Liver (tissue), 9 donors: Measurements from ENCODE around the gene CFHR2. TPM values are rescaled to one million over a fixed set of nuclear protein-coding genes. Genes with fewer than 3 reads are reported as not detected.
"Not testable (repeated sequence)": the region's sequence is repeated elsewhere in the genome, so short reads cannot be mapped to it uniquely, and the experiment has no call there.

Source experiments
- DNase-seq: peaks from one replicate; pipeline ENCODE4 v3.0.0-alpha.2; 2017; ENCODE audit warnings: low spot score
- H3K27ac ChIP-seq, 2 donors: one replicate each; pipeline ENCODE4 v1.7.0; 2013; ENCODE audit warnings: inconsistent platforms in 2 of 2, low read length in 2 of 2, control low read depth in 1 of 2, low read depth in 1 of 2, mild to moderate bottlenecking in 1 of 2
- H3K27me3 ChIP-seq, 4 donors: one replicate each; pipeline versions ENCODE4 v1.6.1 to v1.7.0; 2013; ENCODE audit warnings: low read length in 3 of 4, inconsistent platforms in 1 of 4, mild to moderate bottlenecking in 1 of 4, moderate library complexity in 1 of 4; ENCODE audit not compliant: control insufficient read depth in 4 of 4, insufficient read depth in 4 of 4
- H3K36me3 ChIP-seq, 4 donors: one replicate each; pipeline versions ENCODE4 v1.6.1 to v1.7.0; 2013; ENCODE audit warnings: low read length in 3 of 4, mild to moderate bottlenecking in 3 of 4, low read depth in 1 of 4, moderate library complexity in 1 of 4; ENCODE audit not compliant: control insufficient read depth in 4 of 4, insufficient read depth in 3 of 4
- H3K4me1 ChIP-seq, 4 donors: one replicate each; pipeline versions ENCODE4 v1.6.1 to v1.7.0; 2013; ENCODE audit warnings: low read length in 3 of 4, mild to moderate bottlenecking in 3 of 4, moderate library complexity in 1 of 4; ENCODE audit not compliant: control insufficient read depth in 4 of 4, insufficient read depth in 4 of 4
- H3K4me3 ChIP-seq, 3 donors: one replicate each; pipeline versions ENCODE4 v1.6.1 to v1.7.0; 2013; ENCODE audit warnings: low read length in 3 of 3, control low read depth in 1 of 3, low read depth in 1 of 3, mild to moderate bottlenecking in 1 of 3
- H3K9ac ChIP-seq, 2 donors: one replicate each; pipeline ENCODE4 v1.7.0; 2013; ENCODE audit warnings: low read length in 2 of 2, mild to moderate bottlenecking in 2 of 2, moderate library complexity in 2 of 2, control low read depth in 1 of 2, low read depth in 1 of 2
- H3K9me3 ChIP-seq, 4 donors: one replicate each; pipeline versions ENCODE4 v1.6.1 to v1.7.0; 2013; ENCODE audit warnings: low read length in 3 of 4; ENCODE audit not compliant: control insufficient read depth in 4 of 4
- EGR1 ChIP-seq, 2 donors: IDR thresholded peaks; 2 replicates each; pipeline ENCODE4 v1.6.1; 2016 to 2018; ENCODE audit warnings: antibody characterized with exemption in 2 of 2, low read depth in 2 of 2
- FOXA1 ChIP-seq: IDR thresholded peaks from 2 replicates; pipeline ENCODE4 v1.6.1; 2016; ENCODE audit warnings: antibody characterized with exemption
- FOXA2 ChIP-seq: IDR thresholded peaks from 2 replicates; pipeline ENCODE4 v1.6.1; 2016; ENCODE audit warnings: antibody characterized with exemption
- GABPA ChIP-seq, 2 donors: IDR thresholded peaks in 1 of 2; conservative IDR thresholded peaks in 1 of 2; 2 replicates each; pipeline ENCODE4 v1.6.1; 2016; ENCODE audit warnings: antibody characterized with exemption in 2 of 2, mild to moderate bottlenecking in 1 of 2, moderate library complexity in 1 of 2
- HNF4A ChIP-seq, 2 donors: conservative IDR thresholded peaks; 2 replicates each; pipeline ENCODE4 v1.6.1; 2016; ENCODE audit warnings: antibody characterized with exemption in 2 of 2, mild to moderate bottlenecking in 2 of 2
- HNF4G ChIP-seq: IDR thresholded peaks from 2 replicates; pipeline ENCODE4 v1.6.1; 2016; ENCODE audit warnings: antibody characterized with exemption
- JUND ChIP-seq, 2 donors: IDR thresholded peaks; 2 replicates each; pipeline ENCODE4 v1.6.1; 2016; ENCODE audit warnings: antibody characterized with exemption in 2 of 2
- MAX ChIP-seq: IDR thresholded peaks from 2 replicates; pipeline ENCODE4 v1.6.1; 2016; ENCODE audit warnings: antibody characterized with exemption
- RAD21 ChIP-seq, 2 donors: IDR thresholded peaks; 2 replicates each; pipeline ENCODE4 v1.6.1; 2016; ENCODE audit warnings: antibody characterized with exemption in 2 of 2, mild to moderate bottlenecking in 2 of 2
- RXRA ChIP-seq, 2 donors: IDR thresholded peaks; 2 replicates each; pipeline ENCODE4 v1.6.1; 2017 to 2018; ENCODE audit warnings: antibody characterized with exemption in 2 of 2, mild to moderate bottlenecking in 1 of 2
- SP1 ChIP-seq: IDR thresholded peaks from 2 replicates; pipeline ENCODE4 v1.6.1; 2018; ENCODE audit warnings: antibody characterized with exemption, mild to moderate bottlenecking
- TAF1 ChIP-seq: conservative IDR thresholded peaks from 2 replicates; pipeline ENCODE4 v1.6.1; 2016; ENCODE audit warnings: antibody characterized with exemption, mild to moderate bottlenecking
- YY1 ChIP-seq: IDR thresholded peaks from 2 replicates; pipeline ENCODE4 v1.6.1; 2016; ENCODE audit warnings: antibody characterized with exemption, mild to moderate bottlenecking
- WGBS: extraction: QIAGEN DNeasy Blood & Tissue Kit; methylation state at CpG from one replicate; pipeline ENCODE4 v1.1.7; 2013; 5-methylcytosine and 5-hydroxymethylcytosine counted together
- polyA plus RNA-seq, 2 donors: library from polyadenylated mRNA; stranded (reverse) in 1 of 2; unstranded in 1 of 2; fragments of 200-250 nt in 1 of 2; fragments of >200 nt in 1 of 2; fragmentation: Nextera tagmentation in 1 of 2; extraction: Ambion mirVana in 1 of 2; gene quantifications; one replicate each; pipeline versions ENCODE4 v1.2.1 to v1.2.3, GENCODE V29; 2013 to 2015
- total RNA-seq, 2 donors: library from RNA; depleted of rRNA; stranded (reverse); fragments of >200 nt; gene quantifications; one replicate each; pipeline ENCODE4 v1.2.3, GENCODE V29; 2014
- TF ChIP-seq, protein P1 (sequence below): IDR thresholded peaks from 2 replicates; pipeline ENCODE4 v1.6.1; 2016; ENCODE audit warnings: antibody characterized with exemption
- TF ChIP-seq, protein P2 (sequence below): IDR thresholded peaks from 2 replicates; pipeline ENCODE4 v1.6.1; 2016; ENCODE audit warnings: antibody characterized with exemption, mild to moderate bottlenecking
- donor health status: healthy.
- donor health status: healthy.
- donor health status: healthy.
- donor health status: healthy.
- donor health status: healthy.

Gene CFHR2
- total and polyA plus RNA-seq, 4 donors: 153 to 483 (median 395) TPM

DNA sequence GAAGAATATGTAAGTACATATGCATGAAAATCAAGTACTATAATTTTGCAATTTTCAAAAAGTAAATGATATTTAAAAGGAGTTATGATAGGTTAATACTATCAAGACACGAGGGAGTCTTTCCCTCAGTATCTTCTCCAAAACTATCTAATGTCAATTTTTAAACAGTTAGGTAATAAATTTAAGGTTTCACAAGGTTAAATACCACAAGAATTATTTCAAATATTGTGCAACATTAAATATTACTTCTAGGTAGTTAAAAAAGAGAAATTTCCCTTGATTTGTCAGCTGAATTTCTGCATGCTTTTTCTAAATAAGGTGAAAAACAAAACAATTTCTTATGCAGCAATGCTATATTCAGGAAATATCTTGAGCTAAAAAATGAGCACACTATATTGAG lies 37.3 kb downstream of the CFHR2 start:
- H3K36me3 ChIP-seq: peaks cover 3 to 12% (median 3%) of the 10 kb centered on the region in 4 donors
- H3K4me1 ChIP-seq: peaks cover 0 to 16% (median 7%) of the 10 kb centered on the region in 4 donors
- no peak for TF ChIP-seq SP1
- no peak for TF ChIP-seq GABPA (IDR thresholded peaks at IDR 0.05 in 1 of 2, conservative IDR thresholded peaks at IDR 0.05 in 1 of 2)
- TF ChIP-seq HNF4G: no peak
- TF ChIP-seq HNF4A (conservative IDR thresholded peaks at IDR 0.05): no peak
- TF ChIP-seq FOXA1: no peak
- TF ChIP-seq, protein P1, sequence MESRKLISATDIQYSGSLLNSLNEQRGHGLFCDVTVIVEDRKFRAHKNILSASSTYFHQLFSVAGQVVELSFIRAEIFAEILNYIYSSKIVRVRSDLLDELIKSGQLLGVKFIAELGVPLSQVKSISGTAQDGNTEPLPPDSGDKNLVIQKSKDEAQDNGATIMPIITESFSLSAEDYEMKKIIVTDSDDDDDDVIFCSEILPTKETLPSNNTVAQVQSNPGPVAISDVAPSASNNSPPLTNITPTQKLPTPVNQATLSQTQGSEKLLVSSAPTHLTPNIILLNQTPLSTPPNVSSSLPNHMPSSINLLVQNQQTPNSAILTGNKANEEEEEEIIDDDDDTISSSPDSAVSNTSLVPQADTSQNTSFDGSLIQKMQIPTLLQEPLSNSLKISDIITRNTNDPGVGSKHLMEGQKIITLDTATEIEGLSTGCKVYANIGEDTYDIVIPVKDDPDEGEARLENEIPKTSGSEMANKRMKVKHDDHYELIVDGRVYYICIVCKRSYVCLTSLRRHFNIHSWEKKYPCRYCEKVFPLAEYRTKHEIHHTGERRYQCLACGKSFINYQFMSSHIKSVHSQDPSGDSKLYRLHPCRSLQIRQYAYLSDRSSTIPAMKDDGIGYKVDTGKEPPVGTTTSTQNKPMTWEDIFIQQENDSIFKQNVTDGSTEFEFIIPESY: no peak
- no peak overlapping the region for H3K27ac ChIP-seq
- H3K9me3 ChIP-seq: no peaks in the 10 kb centered on the region
- H3K9ac ChIP-seq: no peak overlapping the region
- H3K27me3 ChIP-seq: no peaks in the 10 kb centered on the region
- WGBS: 42% methylated on average over 1 of the region's 1 CpG
- DNase-seq: no peak
- peak overlapping the region in 1 of 3 donors; percentile 37 for H3K4me3 ChIP-seq

GRCh38 chr1:196982247-196982646 lies 38.7 kb downstream of the CFHR2 start:
- not testable (repeated sequence) for H3K9me3 ChIP-seq, H3K27me3 ChIP-seq, H3K4me1 ChIP-seq, H3K27ac ChIP-seq, H3K9ac ChIP-seq, H3K4me3 ChIP-seq, DNase-seq
- WGBS: 97% methylated on average over 7 of the region's 7 CpGs
- H3K36me3 ChIP-seq: peaks cover 3 to 14% (median 3%) of the 10 kb centered on the region in 4 donors

DNA sequence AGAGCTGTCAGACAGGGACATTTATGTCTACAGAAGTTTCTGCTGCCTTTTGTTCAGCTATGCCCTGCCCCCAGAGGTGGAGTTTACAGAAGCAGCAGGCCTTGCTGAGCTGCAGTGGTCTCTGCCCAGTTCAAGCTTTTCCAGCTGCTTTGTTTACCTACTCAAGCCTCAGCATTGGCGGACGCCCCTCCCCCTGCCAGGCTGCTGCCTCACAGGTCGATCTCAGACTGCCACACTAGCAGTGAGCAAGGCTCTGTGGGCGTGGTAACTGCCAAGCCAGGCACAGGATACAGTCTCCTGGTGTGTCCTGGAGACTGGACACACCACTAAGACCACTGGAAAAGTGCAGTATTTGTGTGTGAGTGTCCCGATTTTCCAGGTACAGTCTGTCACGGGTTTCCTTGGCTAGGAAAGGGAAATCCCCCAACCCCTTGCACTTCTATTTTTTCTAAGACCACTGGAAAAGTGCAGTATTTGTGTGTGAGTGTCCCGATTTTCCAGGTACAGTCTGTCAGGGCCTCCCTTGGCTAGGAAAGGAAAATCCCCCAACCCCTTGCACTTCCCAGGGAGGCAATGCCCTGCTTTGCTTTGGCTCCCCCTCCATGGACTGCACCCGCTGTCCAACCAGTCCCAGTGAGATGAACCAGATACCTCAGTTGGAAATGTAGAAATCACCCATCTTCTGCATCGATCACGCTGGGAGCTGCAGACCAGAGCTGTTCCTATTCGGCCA lies 48.5 kb downstream of the CFHR2 start:
- 41% methylated on average over 11 of the region's 11 CpGs for WGBS

More for the DNA sequence above, 48.5 kb downstream of the CFHR2 start:
- H3K4me1 ChIP-seq: peaks cover 4 to 14% (median 8%) of the 10 kb centered on the region in 4 donors
- H3K27me3 ChIP-seq, H3K9ac ChIP-seq, H3K4me3 ChIP-seq, H3K9me3 ChIP-seq, H3K36me3 ChIP-seq: not testable (repeated sequence)
- TF ChIP-seq YY1: peak; percentile 66
- peak; percentile 68 for TF ChIP-seq MAX
- peak; percentile 87 for TF ChIP-seq SP1
- TF ChIP-seq HNF4A (conservative IDR thresholded peaks at IDR 0.05): peak; percentile 66 to 74
- peak; percentile 44 for TF ChIP-seq HNF4G
- TF ChIP-seq FOXA1: peak; percentile 88
- TF ChIP-seq, protein P2, sequence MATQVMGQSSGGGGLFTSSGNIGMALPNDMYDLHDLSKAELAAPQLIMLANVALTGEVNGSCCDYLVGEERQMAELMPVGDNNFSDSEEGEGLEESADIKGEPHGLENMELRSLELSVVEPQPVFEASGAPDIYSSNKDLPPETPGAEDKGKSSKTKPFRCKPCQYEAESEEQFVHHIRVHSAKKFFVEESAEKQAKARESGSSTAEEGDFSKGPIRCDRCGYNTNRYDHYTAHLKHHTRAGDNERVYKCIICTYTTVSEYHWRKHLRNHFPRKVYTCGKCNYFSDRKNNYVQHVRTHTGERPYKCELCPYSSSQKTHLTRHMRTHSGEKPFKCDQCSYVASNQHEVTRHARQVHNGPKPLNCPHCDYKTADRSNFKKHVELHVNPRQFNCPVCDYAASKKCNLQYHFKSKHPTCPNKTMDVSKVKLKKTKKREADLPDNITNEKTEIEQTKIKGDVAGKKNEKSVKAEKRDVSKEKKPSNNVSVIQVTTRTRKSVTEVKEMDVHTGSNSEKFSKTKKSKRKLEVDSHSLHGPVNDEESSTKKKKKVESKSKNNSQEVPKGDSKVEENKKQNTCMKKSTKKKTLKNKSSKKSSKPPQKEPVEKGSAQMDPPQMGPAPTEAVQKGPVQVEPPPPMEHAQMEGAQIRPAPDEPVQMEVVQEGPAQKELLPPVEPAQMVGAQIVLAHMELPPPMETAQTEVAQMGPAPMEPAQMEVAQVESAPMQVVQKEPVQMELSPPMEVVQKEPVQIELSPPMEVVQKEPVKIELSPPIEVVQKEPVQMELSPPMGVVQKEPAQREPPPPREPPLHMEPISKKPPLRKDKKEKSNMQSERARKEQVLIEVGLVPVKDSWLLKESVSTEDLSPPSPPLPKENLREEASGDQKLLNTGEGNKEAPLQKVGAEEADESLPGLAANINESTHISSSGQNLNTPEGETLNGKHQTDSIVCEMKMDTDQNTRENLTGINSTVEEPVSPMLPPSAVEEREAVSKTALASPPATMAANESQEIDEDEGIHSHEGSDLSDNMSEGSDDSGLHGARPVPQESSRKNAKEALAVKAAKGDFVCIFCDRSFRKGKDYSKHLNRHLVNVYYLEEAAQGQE: peak; percentile 23
- TF ChIP-seq RAD21 (IDR thresholded peaks at IDR 0.05): peak; percentile 42 to 45
- peak; percentile 40 for TF ChIP-seq TAF1
- peak; percentile 87 for TF ChIP-seq FOXA2
- peak; percentile 77 to 82 for TF ChIP-seq RXRA (IDR thresholded peaks at IDR 0.05)
- peak; percentile 78 to 81 for TF ChIP-seq JUND (IDR thresholded peaks at IDR 0.05)
- TF ChIP-seq EGR1 (IDR thresholded peaks at IDR 0.05; ENCODE audit: low read depth in 2 of 2): peak; percentile 21 to 27
- TF ChIP-seq, protein P1: peak; percentile 70
- H3K27ac ChIP-seq: peak overlapping the region in 1 of 2 donors; percentile 11
- DNase-seq: peak; percentile 53
